ENCODE results near the gene UBE2D2. TPM values are rescaled to one million over a fixed set of nuclear protein-coding genes. Genes with fewer than 3 reads are reported as not detected.

UBE2D2 gene
- total RNA-seq, 1 experiment from 2014 or later = 115 TPM

GRCh38 chr5:139634028-139634325 lies 72.8 kb downstream of the UBE2D2 start:
- POLR2A ChIA-PET (ENCODE audit: unreplicated experiment) = no interaction called here
- Histone ChIP-seq H3K9me2 (ENCODE audit: insufficient read depth) (no peaks in the 10 kb centered on the region), H2AFZ (no peak overlapping the region), H3K27me3 (ENCODE audit: insufficient read depth, low read depth) (no peaks in the 10 kb centered on the region), H3K27ac (no peak overlapping the region), H3F3A (ENCODE audit: insufficient read depth, low read depth) (peaks cover 46% of the 10 kb centered on the region), H3K4me3 (no peak overlapping the region), H3K36me3 (ENCODE audit: low read depth) (no peaks in the 10 kb centered on the region; the same call in 1 of the 2 replicates), H4K20me1 (ENCODE audit: insufficient read depth) (0 out of 2 replicates have a peak, but pooled peaks cover 3% of the 10 kb centered on the region), H3K79me2 (ENCODE audit: low read depth) (peaks cover 3% of the 10 kb centered on the region; the same call in 1 of the 2 replicates), H3K9me3 (ENCODE audit: insufficient read depth, low read depth) (no peaks in the 10 kb centered on the region), H3K4me2 (no peak overlapping the region), H3K4me1 (replicated peaks; ENCODE audit: insufficient read depth) (peaks cover 35% of the 10 kb centered on the region)
- intact Hi-C loops (cut with micrococcal nuclease; ENCODE audit: unreplicated experiment) = no loop called here
- no TSS peak for BruUV-seq (replicated peaks)
- CTCF ChIA-PET = interaction anchor here (0.6 to 1.7 kb wide), 5 partner anchors 14 to 212 kb away, joined by 3 to 7 read pairs (median 3); partner anchors contain the start of gene CXXC5
- no peak for TF ChIP-seq CTCF (conservative IDR thresholded peaks at IDR 0.05)
- no peak for TF ChIP-seq EZH2 (IDR thresholded peaks at IDR 0.05; ENCODE audit: low read depth)
- DNase-seq = no peak

GRCh38 chr5:139634541-139634940 lies 73.4 kb downstream of the UBE2D2 start:
- intact Hi-C loops (cut with micrococcal nuclease; ENCODE audit: unreplicated experiment) = no loop called here
- no peak overlapping the region for H3K4me3 ChIP-seq
- no peaks in the 10 kb centered on the region for H3K36me3 ChIP-seq (ENCODE audit: low read depth)
- peaks cover 40% of the 10 kb centered on the region for H3K4me1 ChIP-seq (replicated peaks; ENCODE audit: insufficient read depth)
- no peak for DNase-seq
- H3F3A ChIP-seq (ENCODE audit: insufficient read depth, low read depth) = peaks cover 50% of the 10 kb centered on the region
- no peaks in the 10 kb centered on the region for H3K27me3 ChIP-seq (ENCODE audit: insufficient read depth, low read depth)
- H2AFZ ChIP-seq = no peak overlapping the region
- 0 out of 2 replicates have a peak, but pooled peaks cover 3% of the 10 kb centered on the region for H4K20me1 ChIP-seq (ENCODE audit: insufficient read depth)
- H3K9me2 ChIP-seq (ENCODE audit: insufficient read depth) = no peaks in the 10 kb centered on the region
- BruUV-seq (replicated peaks) = no TSS peak
- peaks cover 3% of the 10 kb centered on the region; the same call in 1 of the 2 replicates for H3K79me2 ChIP-seq (ENCODE audit: low read depth)
- H3K27ac ChIP-seq = no peak overlapping the region
- ChIA-PET POLR2A (ENCODE audit: unreplicated experiment) (no interaction called here), CTCF (interaction anchor here (1.4 to 2.0 kb wide), 3 partner anchors 55 to 212 kb away, joined by 3 to 16 read pairs (median 5); no protein-coding TSS in a partner anchor)
- H3K4me2 ChIP-seq = no peak overlapping the region
- no peaks in the 10 kb centered on the region for H3K9me3 ChIP-seq (ENCODE audit: insufficient read depth, low read depth)
- no peak for TF ChIP-seq CTCF (conservative IDR thresholded peaks at IDR 0.05)
- no peak for TF ChIP-seq EZH2 (IDR thresholded peaks at IDR 0.05; ENCODE audit: low read depth)

- DNase-seq = no peak
- Histone ChIP-seq H3K9me3 (ENCODE audit: insufficient read depth, low read depth) (no peaks in the 10 kb centered on the region), H3K36me3 (ENCODE audit: low read depth) (no peaks in the 10 kb centered on the region), H3K79me2 (ENCODE audit: low read depth) (peaks cover 3% of the 10 kb centered on the region; the same call in 1 of the 2 replicates), H3K4me1 (replicated peaks; ENCODE audit: insufficient read depth) (peaks cover 47% of the 10 kb centered on the region), H4K20me1 (ENCODE audit: insufficient read depth) (0 out of 2 replicates have a peak, but pooled peaks cover 3% of the 10 kb centered on the region), H3K9me2 (ENCODE audit: insufficient read depth) (no peaks in the 10 kb centered on the region), H3K27ac (no peak overlapping the region), H3K27me3 (ENCODE audit: insufficient read depth, low read depth) (no peaks in the 10 kb centered on the region), H2AFZ (no peak overlapping the region), H3F3A (ENCODE audit: insufficient read depth, low read depth) (peaks cover 51% of the 10 kb centered on the region), H3K4me2 (no peak overlapping the region), H3K4me3 (no peak overlapping the region)
- no TSS peak for BruUV-seq (replicated peaks)
- ChIA-PET CTCF (interaction anchor here (0.8 to 2.0 kb wide), 7 partner anchors 13 to 213 kb away, joined by 3 to 16 read pairs (median 6); partner anchors contain the start of gene CXXC5), POLR2A (ENCODE audit: unreplicated experiment) (interaction anchor here (0.6 to 0.7 kb wide), 2 partner anchors 20 to 68 kb away, joined by 5 to 6 read pairs; no protein-coding TSS in a partner anchor)
- intact Hi-C loops (cut with micrococcal nuclease; ENCODE audit: unreplicated experiment) = no loop called here
- TF ChIP-seq EZH2 (IDR thresholded peaks at IDR 0.05; ENCODE audit: low read depth) (no peak), CTCF (conservative IDR thresholded peaks at IDR 0.05) (no peak)
Measured at GRCh38 chr5:139635191-139635590, 74.1 kb downstream of the UBE2D2 start.

Measured in PC-9 (cell line).